Type B pancreatic cell (in vitro differentiated cells): ENCODE measurements around the gene GRK5. TPM values are rescaled to one million over a fixed set of nuclear protein-coding genes. Genes with fewer than 3 reads are reported as not detected.
"Not testable (repeated sequence)": the region's sequence is repeated elsewhere in the genome, so short reads cannot be mapped to it uniquely, and the experiment has no call there.

Source experiments
- DNase-seq: peaks from one replicate; pipeline ENCODE4 v3.0.0; 2021; ENCODE audit warnings: mixed read lengths; ENCODE audit not compliant: unreplicated experiment; ENCODE audit errors: extremely low spot score
- H3K27ac Mint-ChIP-seq: 2 replicates; pipeline ENCODE4 v1.8.0; 2021; ENCODE audit warnings: mild to moderate bottlenecking, mixed read lengths
- H3K27me3 Mint-ChIP-seq: 2 replicates; pipeline ENCODE4 v1.8.0; 2021; ENCODE audit warnings: mixed read lengths
- H3K36me3 Mint-ChIP-seq: 2 replicates; pipeline ENCODE4 v1.8.0; 2021; ENCODE audit warnings: mixed read lengths
- H3K4me1 Mint-ChIP-seq: one replicate; pipeline ENCODE4 v1.8.0; 2021; ENCODE audit warnings: mixed read lengths; ENCODE audit not compliant: unreplicated experiment
- H3K4me3 Mint-ChIP-seq: 2 replicates; pipeline ENCODE4 v1.8.0; 2021; ENCODE audit warnings: mild to moderate bottlenecking, mixed read lengths
- H3K9me3 Mint-ChIP-seq: 2 replicates; pipeline ENCODE4 v1.8.0; 2021; ENCODE audit warnings: mixed read lengths
- CTCF ChIP-seq: fragments of 200-600 bp; sonication (generic); conservative IDR thresholded peaks from 2 replicates; pipeline ENCODE4 v1.5.0; 2021; ENCODE audit warnings: antibody characterized with exemption, mild to moderate bottlenecking
- total RNA-seq: library from RNA; stranded (reverse); gene quantifications from 2 replicates; pipeline ENCODE4 v1.2.1, GENCODE V29; 2021; ENCODE audit warnings: low replicate concordance

GRK5 gene
- total RNA-seq, 1 donor from 2014 or later: 24.8 TPM

- Mint-ChIP-seq H3K27ac (no peak overlapping the region), H3K4me3 (peak overlapping the region; percentile 67), H3K9me3 (peaks cover 6% of the 10 kb centered on the region), H3K27me3 (no peaks in the 10 kb centered on the region), H3K4me1 (peaks cover 37% of the 10 kb centered on the region), H3K36me3 (peaks cover 10% of the 10 kb centered on the region)
- DNase-seq: no peak
- no peak for TF ChIP-seq CTCF
Observed at GRCh38 chr10:119235356-119235755, 28.0 kb downstream of the GRK5 start.

- no peak for DNase-seq
- no peaks in the 10 kb centered on the region for H3K36me3 Mint-ChIP-seq
- H3K9me3 Mint-ChIP-seq: no peaks in the 10 kb centered on the region
- no peaks in the 10 kb centered on the region for H3K27me3 Mint-ChIP-seq
- peak overlapping the region; percentile 80 for H3K27ac Mint-ChIP-seq
- H3K4me1 Mint-ChIP-seq: peaks cover 57% of the 10 kb centered on the region
- no peak for TF ChIP-seq CTCF
- H3K4me3 Mint-ChIP-seq: peak overlapping the region; percentile 64
Observed at GRCh38 chr10:119237722-119238436, 30.5 kb downstream of the GRK5 start.

- H3K4me1 Mint-ChIP-seq: peaks cover 57% of the 10 kb centered on the region
- H3K27ac Mint-ChIP-seq: peak overlapping the region; percentile 80
- peak overlapping the region; percentile 64 for H3K4me3 Mint-ChIP-seq
- no peak for DNase-seq
- H3K9me3 Mint-ChIP-seq: no peaks in the 10 kb centered on the region
- no peaks in the 10 kb centered on the region for H3K36me3 Mint-ChIP-seq
- H3K27me3 Mint-ChIP-seq: no peaks in the 10 kb centered on the region
- no peak for TF ChIP-seq CTCF
Observed at GRCh38 chr10:119238577-119238976, 31.2 kb downstream of the GRK5 start.

- H3K4me1 Mint-ChIP-seq: peaks cover 61% of the 10 kb centered on the region
- not testable (repeated sequence) for H3K36me3 Mint-ChIP-seq, DNase-seq, H3K27ac Mint-ChIP-seq, H3K4me3 Mint-ChIP-seq, H3K27me3 Mint-ChIP-seq, H3K9me3 Mint-ChIP-seq
Observed at GRCh38 chr10:119239015-119239414, 31.6 kb downstream of the GRK5 start.

GRCh38 chr10:119239630-119240029 lies 32.3 kb downstream of the GRK5 start:
- not testable (repeated sequence) for H3K4me3 Mint-ChIP-seq, DNase-seq, H3K27ac Mint-ChIP-seq, H3K9me3 Mint-ChIP-seq, H3K36me3 Mint-ChIP-seq, H3K27me3 Mint-ChIP-seq
- H3K4me1 Mint-ChIP-seq: peaks cover 61% of the 10 kb centered on the region

- Mint-ChIP-seq H3K4me1 (peaks cover 61% of the 10 kb centered on the region), H3K36me3 (no peaks in the 10 kb centered on the region), H3K4me3 (no peak overlapping the region), H3K9me3 (no peaks in the 10 kb centered on the region), H3K27me3 (no peaks in the 10 kb centered on the region), H3K27ac (no peak overlapping the region)
- no peak for TF ChIP-seq CTCF
- DNase-seq: no peak
Observed at GRCh38 chr10:119241066-119241465, 33.7 kb downstream of the GRK5 start.
